Measurements from ENCODE around the gene ZNF140.

ZNF140 gene

GRCh38 chr12:133061954-133062353 lies 18.8 kb upstream of the ZNF140 start:
- no peak for TF ChIP-seq CTCF (IDR thresholded peaks at IDR 0.05; ENCODE audit: low read depth, low read length)
- DNase-seq (ENCODE audit: extremely low read depth, low read depth), result no peak

GRCh38 chr12:133063556-133063955 lies 17.2 kb upstream of the ZNF140 start:
- no peak for DNase-seq (ENCODE audit: extremely low read depth, low read depth)
- TF ChIP-seq CTCF (IDR thresholded peaks at IDR 0.05; ENCODE audit: low read depth, low read length), result no peak

- TF ChIP-seq CTCF (IDR thresholded peaks at IDR 0.05; ENCODE audit: low read depth, low read length), result no peak
- DNase-seq (ENCODE audit: extremely low read depth, low read depth), result no peak
These were observed 6.9 kb upstream of the ZNF140 start for GRCh38 chr12:133073836-133074235.

- TF ChIP-seq CTCF (IDR thresholded peaks at IDR 0.05; ENCODE audit: low read depth, low read length), result no peak
- peak; percentile 98 for DNase-seq (ENCODE audit: extremely low read depth, low read depth)
These were observed 726 bp upstream of the ZNF140 start for GRCh38 chr12:133080026-133080367.

- no peak for TF ChIP-seq CTCF (IDR thresholded peaks at IDR 0.05; ENCODE audit: low read depth, low read length)
- DNase-seq (ENCODE audit: extremely low read depth, low read depth), result no peak
These were observed 547 bp downstream of the ZNF140 start for GRCh38 chr12:133081159-133081780.

- no peak for TF ChIP-seq CTCF (IDR thresholded peaks at IDR 0.05; ENCODE audit: low read depth, low read length)
- DNase-seq (ENCODE audit: extremely low read depth, low read depth), result no peak
These were observed 2.6 kb downstream of the ZNF140 start for GRCh38 chr12:133083345-133083744.

GRCh38 chr12:133105620-133106019 lies 24.9 kb downstream of the ZNF140 start:
- no peak for TF ChIP-seq CTCF (IDR thresholded peaks at IDR 0.05; ENCODE audit: low read depth, low read length)

More at GRCh38 chr12:133105620-133106019, 24.9 kb downstream of the ZNF140 start:
- DNase-seq (ENCODE audit: extremely low read depth, low read depth), result no peak

All from AG09319 (cell line).